ENCODE results near the gene ATXN7L1.

Gene ATXN7L1

GRCh38 chr7:105756367-105756766 lies 120.0 kb downstream of the ATXN7L1 start:
- H3K4me1 ChIP-seq (ENCODE audit: control insufficient read depth, insufficient read depth, low read length) = no peaks in the 10 kb centered on the region
- ChIA-PET POLR2A (no interaction called here), CTCF (interaction anchor here (0.5 to 0.9 kb wide), 3 partner anchors 9 to 286 kb away, joined by 3 to 5 read pairs (median 3); no protein-coding TSS in a partner anchor)
- no peaks in the 10 kb centered on the region for H3K9me3 ChIP-seq (ENCODE audit: control insufficient read depth, insufficient read depth, low read depth, low read length)
- no peak overlapping the region for H3K27ac ChIP-seq (ENCODE audit: extremely low read depth, low read depth, low read length)
- H3K4me3 ChIP-seq (ENCODE audit: low read depth, low read length) = no peak overlapping the region
- H3K36me3 ChIP-seq (ENCODE audit: control insufficient read depth in 2 of 2, insufficient read depth in 1 of 2, low read length in 2 of 2) = no peaks in the 10 kb centered on the region
- TF ChIP-seq, protein P1, sequence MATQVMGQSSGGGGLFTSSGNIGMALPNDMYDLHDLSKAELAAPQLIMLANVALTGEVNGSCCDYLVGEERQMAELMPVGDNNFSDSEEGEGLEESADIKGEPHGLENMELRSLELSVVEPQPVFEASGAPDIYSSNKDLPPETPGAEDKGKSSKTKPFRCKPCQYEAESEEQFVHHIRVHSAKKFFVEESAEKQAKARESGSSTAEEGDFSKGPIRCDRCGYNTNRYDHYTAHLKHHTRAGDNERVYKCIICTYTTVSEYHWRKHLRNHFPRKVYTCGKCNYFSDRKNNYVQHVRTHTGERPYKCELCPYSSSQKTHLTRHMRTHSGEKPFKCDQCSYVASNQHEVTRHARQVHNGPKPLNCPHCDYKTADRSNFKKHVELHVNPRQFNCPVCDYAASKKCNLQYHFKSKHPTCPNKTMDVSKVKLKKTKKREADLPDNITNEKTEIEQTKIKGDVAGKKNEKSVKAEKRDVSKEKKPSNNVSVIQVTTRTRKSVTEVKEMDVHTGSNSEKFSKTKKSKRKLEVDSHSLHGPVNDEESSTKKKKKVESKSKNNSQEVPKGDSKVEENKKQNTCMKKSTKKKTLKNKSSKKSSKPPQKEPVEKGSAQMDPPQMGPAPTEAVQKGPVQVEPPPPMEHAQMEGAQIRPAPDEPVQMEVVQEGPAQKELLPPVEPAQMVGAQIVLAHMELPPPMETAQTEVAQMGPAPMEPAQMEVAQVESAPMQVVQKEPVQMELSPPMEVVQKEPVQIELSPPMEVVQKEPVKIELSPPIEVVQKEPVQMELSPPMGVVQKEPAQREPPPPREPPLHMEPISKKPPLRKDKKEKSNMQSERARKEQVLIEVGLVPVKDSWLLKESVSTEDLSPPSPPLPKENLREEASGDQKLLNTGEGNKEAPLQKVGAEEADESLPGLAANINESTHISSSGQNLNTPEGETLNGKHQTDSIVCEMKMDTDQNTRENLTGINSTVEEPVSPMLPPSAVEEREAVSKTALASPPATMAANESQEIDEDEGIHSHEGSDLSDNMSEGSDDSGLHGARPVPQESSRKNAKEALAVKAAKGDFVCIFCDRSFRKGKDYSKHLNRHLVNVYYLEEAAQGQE (tag by site-specific recombination; IDR thresholded peaks at IDR 0.05) = no peak
- no peak for TF ChIP-seq ZNF843 (tag by site-specific recombination; IDR thresholded peaks at IDR 0.05)
- TF ChIP-seq ZNF664 (tag by site-specific recombination; IDR thresholded peaks at IDR 0.05) = no peak
- no peak for TF ChIP-seq KLF10 (tag by site-specific recombination; IDR thresholded peaks at IDR 0.05)
- no peak for TF ChIP-seq HOXA7 (CRISPR knock-in tag; IDR thresholded peaks at IDR 0.05; ENCODE audit: borderline replicate concordance)
- TF ChIP-seq SP7 (tag by site-specific recombination; IDR thresholded peaks at IDR 0.05) = no peak
- no peak for TF ChIP-seq ZNF621 (tag by site-specific recombination; IDR thresholded peaks at IDR 0.05)
- TF ChIP-seq ZNF132 (tag by site-specific recombination; IDR thresholded peaks at IDR 0.05; ENCODE audit: borderline replicate concordance) = no peak
- TF ChIP-seq ZNF121 (tag by site-specific recombination; IDR thresholded peaks at IDR 0.05) = no peak
- TF ChIP-seq, protein P2, sequence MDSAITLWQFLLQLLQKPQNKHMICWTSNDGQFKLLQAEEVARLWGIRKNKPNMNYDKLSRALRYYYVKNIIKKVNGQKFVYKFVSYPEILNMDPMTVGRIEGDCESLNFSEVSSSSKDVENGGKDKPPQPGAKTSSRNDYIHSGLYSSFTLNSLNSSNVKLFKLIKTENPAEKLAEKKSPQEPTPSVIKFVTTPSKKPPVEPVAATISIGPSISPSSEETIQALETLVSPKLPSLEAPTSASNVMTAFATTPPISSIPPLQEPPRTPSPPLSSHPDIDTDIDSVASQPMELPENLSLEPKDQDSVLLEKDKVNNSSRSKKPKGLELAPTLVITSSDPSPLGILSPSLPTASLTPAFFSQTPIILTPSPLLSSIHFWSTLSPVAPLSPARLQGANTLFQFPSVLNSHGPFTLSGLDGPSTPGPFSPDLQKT (IDR thresholded peaks at IDR 0.05; ENCODE audit: borderline replicate concordance, low read depth, low read length) = no peak
- TF ChIP-seq ZNF529 (tag by site-specific recombination; IDR thresholded peaks at IDR 0.05; ENCODE audit: insufficient replicate concordance) = no peak
- TF ChIP-seq ZIC2 (tag by site-specific recombination; IDR thresholded peaks at IDR 0.05) = no peak
- no peak for TF ChIP-seq ZNF140 (tag by site-specific recombination; IDR thresholded peaks at IDR 0.05)
- TF ChIP-seq ZNF548 (tag by site-specific recombination; IDR thresholded peaks at IDR 0.05) = no peak
- no peak for TF ChIP-seq ZNF274 (IDR thresholded peaks at IDR 0.05; ENCODE audit: low read length)
- no peak for TF ChIP-seq ZNF274 (tag by site-specific recombination; IDR thresholded peaks at IDR 0.05; ENCODE audit: borderline replicate concordance)
- no peak for TF ChIP-seq SCRT2 (tag by site-specific recombination; IDR thresholded peaks at IDR 0.05)
- TF ChIP-seq ZBTB49 (tag by site-specific recombination; IDR thresholded peaks at IDR 0.05; ENCODE audit: low read depth) = no peak

- Histone ChIP-seq H3K27ac (ENCODE audit: extremely low read depth, low read depth, low read length) (no peak overlapping the region), H3K9me3 (ENCODE audit: control insufficient read depth, insufficient read depth, low read depth, low read length) (no peaks in the 10 kb centered on the region), H3K36me3 (ENCODE audit: control insufficient read depth in 2 of 2, insufficient read depth in 1 of 2, low read length in 2 of 2) (no peaks in the 10 kb centered on the region), H3K4me3 (ENCODE audit: low read depth, low read length) (no peak overlapping the region), H3K4me1 (ENCODE audit: control insufficient read depth, insufficient read depth, low read length) (no peaks in the 10 kb centered on the region)
- TF ChIP-seq ZNF132 (tag by site-specific recombination; IDR thresholded peaks at IDR 0.05; ENCODE audit: borderline replicate concordance) = no peak
- no peak for TF ChIP-seq ZBTB49 (tag by site-specific recombination; IDR thresholded peaks at IDR 0.05; ENCODE audit: low read depth)
- peak; percentile 79 for TF ChIP-seq ZSCAN16 (tag by site-specific recombination; IDR thresholded peaks at IDR 0.05)
- ChIA-PET POLR2A (no interaction called here), CTCF (interaction anchor here (0.8 to 1.8 kb wide), 3 partner anchors 12 to 290 kb away, joined by 3 to 4 read pairs (median 3); no protein-coding TSS in a partner anchor)
Measured at GRCh38 chr7:105752671-105753275, 123.6 kb downstream of the ATXN7L1 start.

Data from HEK293 (cell line).